Thyroid gland (tissue), 4 donors: ENCODE results near the gene NSUN3.

Source experiments
- CTCF ChIP-seq, 6 experiments: fragments of 200-600 bp in 3 of 6; fragments of 450-650 bp in 3 of 6; sonication (generic) in 3 of 6; IDR thresholded peaks; one replicate each; pipeline ENCODE4 v1.5.1; 2016 to 2019; ENCODE audit warnings: antibody characterized with exemption in 6 of 6, mild to moderate bottlenecking in 2 of 6, inconsistent platforms in 1 of 6, moderate library complexity in 1 of 6
- POLR2A ChIP-seq, 2 donors: fragments of 450-650 bp; IDR thresholded peaks; one replicate each; pipeline ENCODE4 v1.6.1; 2017; ENCODE audit warnings: antibody characterized with exemption in 2 of 2, mild to moderate bottlenecking in 2 of 2, moderate library complexity in 1 of 2

GRCh38 chr3:94028093-94028837, 34.6 kb upstream of the NSUN3 start, which contains the start of gene STX19:
- no peak for TF ChIP-seq CTCF (IDR thresholded peaks at IDR 0.05)
- no peak for TF ChIP-seq POLR2A (IDR thresholded peaks at IDR 0.05)
